ENCODE measurements around the gene AIG1.
"Not testable (repeated sequence)": the region's sequence is repeated elsewhere in the genome, so short reads cannot be mapped to it uniquely, and the experiment has no call there.

AIG1 gene

GRCh38 chr6:143130928-143131327 lies 70.2 kb downstream of the AIG1 start:
- no peaks in the 10 kb centered on the region for H3K4me1 ChIP-seq (ENCODE audit: control insufficient read depth in 1 of 2, insufficient read depth in 2 of 2, low read length in 2 of 2)
- H3K4me3 ChIP-seq (ENCODE audit: low read depth in 1 of 2, low read length in 2 of 2): no peak overlapping the region
- H3K27ac ChIP-seq (ENCODE audit: low read length): no peak overlapping the region
- H3K27me3 ChIP-seq (ENCODE audit: low read depth, low read length): no peaks in the 10 kb centered on the region
- peaks cover 5 to 12% of the 10 kb centered on the region in 2 donors for H3K9me3 ChIP-seq (ENCODE audit: control insufficient read depth in 1 of 2, low read length in 2 of 2)
- H3K36me3 ChIP-seq (ENCODE audit: control insufficient read depth in 1 of 2, insufficient read depth in 2 of 2, low read length in 2 of 2): peaks cover 0 to 18% of the 10 kb centered on the region in 2 donors

GRCh38 chr6:143135325-143135724 lies 74.6 kb downstream of the AIG1 start:
- Histone ChIP-seq H3K36me3 (ENCODE audit: control insufficient read depth in 1 of 2, insufficient read depth in 2 of 2, low read length in 2 of 2) (peaks cover 0 to 15% of the 10 kb centered on the region in 2 donors), H3K4me3 (ENCODE audit: low read depth in 1 of 2, low read length in 2 of 2) (no peak overlapping the region), H3K4me1 (ENCODE audit: control insufficient read depth in 1 of 2, insufficient read depth in 2 of 2, low read length in 2 of 2) (no peaks in the 10 kb centered on the region), H3K27ac (ENCODE audit: low read length) (no peak overlapping the region), H3K9me3 (ENCODE audit: control insufficient read depth in 1 of 2, low read length in 2 of 2) (peaks cover 5 to 11% of the 10 kb centered on the region in 2 donors), H3K27me3 (ENCODE audit: low read depth, low read length) (no peaks in the 10 kb centered on the region)

GRCh38 chr6:143135797-143136561 lies 75.3 kb downstream of the AIG1 start:
- peaks cover 5% of the 10 kb centered on the region in 2 donors for H3K9me3 ChIP-seq (ENCODE audit: control insufficient read depth in 1 of 2, low read length in 2 of 2)
- no peaks in the 10 kb centered on the region for H3K4me1 ChIP-seq (ENCODE audit: control insufficient read depth in 1 of 2, insufficient read depth in 2 of 2, low read length in 2 of 2)
- peaks cover 0 to 8% of the 10 kb centered on the region in 2 donors for H3K36me3 ChIP-seq (ENCODE audit: control insufficient read depth in 1 of 2, insufficient read depth in 2 of 2, low read length in 2 of 2)
- no peaks in the 10 kb centered on the region for H3K27me3 ChIP-seq (ENCODE audit: low read depth, low read length)
- no peak overlapping the region for H3K4me3 ChIP-seq (ENCODE audit: low read depth in 1 of 2, low read length in 2 of 2)
- no peak overlapping the region for H3K27ac ChIP-seq (ENCODE audit: low read length)

- Histone ChIP-seq H3K4me1 (ENCODE audit: control insufficient read depth in 1 of 2, insufficient read depth in 2 of 2, low read length in 2 of 2) (peaks cover 0 to 5% of the 10 kb centered on the region in 2 donors), H3K4me3 (ENCODE audit: low read depth in 1 of 2, low read length in 2 of 2) (no peak overlapping the region), H3K36me3 (ENCODE audit: control insufficient read depth in 1 of 2, insufficient read depth in 2 of 2, low read length in 2 of 2) (peaks cover 0 to 1% of the 10 kb centered on the region in 2 donors), H3K9me3 (ENCODE audit: control insufficient read depth in 1 of 2, low read length in 2 of 2) (peaks cover 0 to under 1% of the 10 kb centered on the region in 2 donors), H3K27me3 (ENCODE audit: low read depth, low read length) (no peaks in the 10 kb centered on the region), H3K27ac (ENCODE audit: low read length) (no peak overlapping the region)
Measured at GRCh38 chr6:143136647-143137046, 76.0 kb downstream of the AIG1 start.

- Histone ChIP-seq H3K4me1 (ENCODE audit: control insufficient read depth in 1 of 2, insufficient read depth in 2 of 2, low read length in 2 of 2) (peaks cover 0 to 5% of the 10 kb centered on the region in 2 donors), H3K27me3 (ENCODE audit: low read depth, low read length) (no peaks in the 10 kb centered on the region), H3K27ac (ENCODE audit: low read length) (no peak overlapping the region), H3K4me3 (ENCODE audit: low read depth in 1 of 2, low read length in 2 of 2) (no peak overlapping the region), H3K9me3 (ENCODE audit: control insufficient read depth in 1 of 2, low read length in 2 of 2) (no peaks in the 10 kb centered on the region), H3K36me3 (ENCODE audit: control insufficient read depth in 1 of 2, insufficient read depth in 2 of 2, low read length in 2 of 2) (no peaks in the 10 kb centered on the region)
Measured at GRCh38 chr6:143139239-143139784, 78.6 kb downstream of the AIG1 start.

GRCh38 chr6:143139884-143140283 lies 79.2 kb downstream of the AIG1 start:
- H3K27ac ChIP-seq (ENCODE audit: low read length); H3K9me3 ChIP-seq (ENCODE audit: control insufficient read depth in 1 of 2, low read length in 2 of 2); H3K4me3 ChIP-seq (ENCODE audit: low read depth in 1 of 2, low read length in 2 of 2); H3K4me1 ChIP-seq (ENCODE audit: control insufficient read depth in 1 of 2, insufficient read depth in 2 of 2, low read length in 2 of 2); H3K36me3 ChIP-seq (ENCODE audit: control insufficient read depth in 1 of 2, insufficient read depth in 2 of 2, low read length in 2 of 2); H3K27me3 ChIP-seq (ENCODE audit: low read depth, low read length): not testable (repeated sequence)

GRCh38 chr6:143140767-143141166 lies 80.1 kb downstream of the AIG1 start:
- Histone ChIP-seq H3K27me3 (ENCODE audit: low read depth, low read length) (no peaks in the 10 kb centered on the region), H3K36me3 (ENCODE audit: control insufficient read depth in 1 of 2, insufficient read depth in 2 of 2, low read length in 2 of 2) (no peaks in the 10 kb centered on the region), H3K27ac (ENCODE audit: low read length) (no peak overlapping the region), H3K4me1 (ENCODE audit: control insufficient read depth in 1 of 2, insufficient read depth in 2 of 2, low read length in 2 of 2) (peaks cover 0 to 5% of the 10 kb centered on the region in 2 donors), H3K9me3 (ENCODE audit: control insufficient read depth in 1 of 2, low read length in 2 of 2) (no peaks in the 10 kb centered on the region), H3K4me3 (ENCODE audit: low read depth in 1 of 2, low read length in 2 of 2) (no peak overlapping the region)

GRCh38 chr6:143141442-143141841 lies 80.8 kb downstream of the AIG1 start:
- H3K4me3 ChIP-seq (ENCODE audit: low read depth in 1 of 2, low read length in 2 of 2): no peak overlapping the region
- no peaks in the 10 kb centered on the region for H3K9me3 ChIP-seq (ENCODE audit: control insufficient read depth in 1 of 2, low read length in 2 of 2)
- no peaks in the 10 kb centered on the region for H3K27me3 ChIP-seq (ENCODE audit: low read depth, low read length)
- H3K36me3 ChIP-seq (ENCODE audit: control insufficient read depth in 1 of 2, insufficient read depth in 2 of 2, low read length in 2 of 2): peaks cover 0 to 1% of the 10 kb centered on the region in 2 donors
- H3K27ac ChIP-seq (ENCODE audit: low read length): no peak overlapping the region
- peaks cover 0 to 5% of the 10 kb centered on the region in 2 donors for H3K4me1 ChIP-seq (ENCODE audit: control insufficient read depth in 1 of 2, insufficient read depth in 2 of 2, low read length in 2 of 2)

- Histone ChIP-seq H3K9me3 (ENCODE audit: control insufficient read depth in 1 of 2, low read length in 2 of 2) (no peaks in the 10 kb centered on the region), H3K4me1 (ENCODE audit: control insufficient read depth in 1 of 2, insufficient read depth in 2 of 2, low read length in 2 of 2) (peaks cover 0 to 3% of the 10 kb centered on the region in 2 donors), H3K27me3 (ENCODE audit: low read depth, low read length) (no peaks in the 10 kb centered on the region), H3K27ac (ENCODE audit: low read length) (no peak overlapping the region), H3K4me3 (ENCODE audit: low read depth in 1 of 2, low read length in 2 of 2) (no peak overlapping the region), H3K36me3 (ENCODE audit: control insufficient read depth in 1 of 2, insufficient read depth in 2 of 2, low read length in 2 of 2) (peaks cover 0 to 5% of the 10 kb centered on the region in 2 donors)
Measured at GRCh38 chr6:143146186-143146851, 85.6 kb downstream of the AIG1 start.

GRCh38 chr6:143149771-143150170 lies 89.1 kb downstream of the AIG1 start:
- Histone ChIP-seq H3K4me1 (ENCODE audit: control insufficient read depth in 1 of 2, insufficient read depth in 2 of 2, low read length in 2 of 2) (no peaks in the 10 kb centered on the region), H3K9me3 (ENCODE audit: control insufficient read depth in 1 of 2, low read length in 2 of 2) (no peaks in the 10 kb centered on the region), H3K4me3 (ENCODE audit: low read depth in 1 of 2, low read length in 2 of 2) (no peak overlapping the region), H3K27me3 (ENCODE audit: low read depth, low read length) (no peaks in the 10 kb centered on the region), H3K27ac (ENCODE audit: low read length) (no peak overlapping the region), H3K36me3 (ENCODE audit: control insufficient read depth in 1 of 2, insufficient read depth in 2 of 2, low read length in 2 of 2) (peaks cover 0 to 5% of the 10 kb centered on the region in 2 donors)

GRCh38 chr6:143150281-143150680 lies 89.6 kb downstream of the AIG1 start:
- Histone ChIP-seq H3K36me3 (ENCODE audit: control insufficient read depth in 1 of 2, insufficient read depth in 2 of 2, low read length in 2 of 2) (peaks cover 0 to 5% of the 10 kb centered on the region in 2 donors), H3K27me3 (ENCODE audit: low read depth, low read length) (no peaks in the 10 kb centered on the region), H3K4me1 (ENCODE audit: control insufficient read depth in 1 of 2, insufficient read depth in 2 of 2, low read length in 2 of 2) (no peaks in the 10 kb centered on the region), H3K9me3 (ENCODE audit: control insufficient read depth in 1 of 2, low read length in 2 of 2) (no peaks in the 10 kb centered on the region), H3K27ac (ENCODE audit: low read length) (no peak overlapping the region), H3K4me3 (ENCODE audit: low read depth in 1 of 2, low read length in 2 of 2) (no peak overlapping the region)
